Activated CD4-positive, alpha-beta T cell treated with anti-CD3 and anti-CD28 coated beads, Interleukin-10, Interleukin-2, amounts not matched to agents 100 ng/mL and 50 ng/mL, durations not matched to agents 16 hours and 8 hours (primary cell): ENCODE measurements around the gene MAST4.

Source experiments
- DNase-seq: peaks from one replicate; pipeline ENCODE4 v3.0.0-alpha.2; 2020

MAST4 gene

DNA sequence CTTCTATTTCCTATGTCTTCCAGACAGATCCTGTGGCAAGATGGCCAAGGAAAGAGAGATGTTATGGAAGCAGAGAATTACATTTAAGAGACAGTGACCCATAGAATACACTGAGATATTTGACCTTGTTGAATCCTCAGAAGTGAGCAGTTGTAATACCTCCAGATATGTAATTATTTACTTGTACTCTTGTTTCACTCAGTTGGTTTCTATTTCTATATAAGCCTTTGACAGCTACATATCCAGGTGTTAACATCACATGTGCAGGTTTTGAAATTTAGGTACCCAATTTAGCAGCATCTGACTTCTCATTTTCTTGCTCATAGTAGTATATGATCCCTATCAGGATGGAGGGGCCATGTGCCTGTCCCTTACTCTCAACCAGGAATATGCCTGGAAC, 330.9 kb downstream of the MAST4 start:
- no peak for DNase-seq

DNA sequence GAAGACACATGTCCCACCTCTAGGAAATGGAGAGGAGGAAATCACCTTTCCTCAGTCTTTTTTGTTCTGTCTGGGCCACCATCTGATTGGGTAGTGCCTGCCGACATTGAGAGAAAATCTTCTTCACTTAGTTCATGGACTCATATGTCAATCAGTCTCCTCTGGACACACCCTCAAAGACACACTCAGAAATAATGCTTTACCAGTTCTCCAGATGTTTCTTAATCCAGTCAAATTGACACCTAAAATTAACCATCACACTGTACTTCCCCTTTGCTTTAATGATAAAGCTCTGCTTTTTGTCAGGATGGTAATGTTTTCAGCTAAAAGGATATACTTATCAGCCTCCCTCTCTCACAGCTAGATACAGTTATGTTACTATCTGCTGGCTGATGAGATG, 333.1 kb downstream of the MAST4 start:
- DNase-seq, result no peak

DNA sequence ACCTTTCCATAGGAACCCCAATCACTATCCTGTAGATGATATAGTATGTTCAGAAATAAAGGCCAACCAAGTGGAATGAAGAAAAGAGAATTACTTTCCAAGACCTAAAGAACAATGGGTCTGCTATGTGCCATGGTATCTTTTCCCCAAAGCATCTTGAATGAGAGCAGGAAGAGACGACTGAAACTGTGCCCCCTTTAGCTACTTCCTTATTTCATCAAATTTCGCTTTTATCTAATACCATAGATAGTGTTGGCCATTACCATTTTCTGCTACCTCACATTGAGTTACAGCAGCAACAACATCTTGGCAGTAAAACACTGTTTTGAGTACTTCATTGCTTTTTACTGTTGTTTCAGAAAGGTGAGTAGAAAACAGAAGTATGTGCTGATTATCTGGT, 333.8 kb downstream of the MAST4 start:
- no peak for DNase-seq

DNA sequence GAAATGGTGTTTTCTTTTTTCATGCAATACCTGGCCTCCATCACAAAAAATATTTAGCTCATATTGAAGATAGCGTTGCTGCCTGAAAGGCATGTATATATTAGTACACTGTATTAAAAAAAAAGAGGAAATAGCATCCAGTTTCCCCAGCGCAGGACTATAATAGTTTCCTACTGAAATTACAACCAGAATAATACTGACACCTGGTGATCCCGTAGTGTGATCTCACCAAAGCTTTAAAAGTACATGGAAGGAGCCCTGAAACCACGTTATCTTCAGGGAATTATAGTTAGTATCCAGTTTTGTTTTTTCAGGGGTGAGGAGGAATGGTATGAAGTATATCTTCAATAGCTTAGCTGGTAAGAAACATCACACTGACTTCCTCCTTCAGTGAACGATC, 335.5 kb downstream of the MAST4 start:
- no peak for DNase-seq

DNA sequence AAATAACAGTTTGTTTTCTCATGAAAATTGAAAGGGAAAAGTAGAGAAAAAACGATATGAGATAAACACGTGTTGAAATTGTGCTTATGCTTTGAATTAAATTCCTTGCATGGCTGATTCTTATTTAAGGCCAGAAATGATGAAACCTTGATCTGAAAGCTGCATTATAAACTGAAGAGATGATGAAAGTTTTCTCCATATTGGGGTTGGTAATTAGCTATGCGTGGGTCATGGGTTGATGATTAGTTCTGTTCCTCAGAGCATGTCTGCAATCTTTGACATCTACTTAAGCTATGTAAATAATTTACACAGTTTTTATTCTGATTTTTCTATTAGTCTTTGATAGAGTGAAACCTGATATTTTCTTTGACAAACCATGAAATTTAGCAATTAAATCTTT, 336.3 kb downstream of the MAST4 start:
- DNase-seq, result no peak

DNA sequence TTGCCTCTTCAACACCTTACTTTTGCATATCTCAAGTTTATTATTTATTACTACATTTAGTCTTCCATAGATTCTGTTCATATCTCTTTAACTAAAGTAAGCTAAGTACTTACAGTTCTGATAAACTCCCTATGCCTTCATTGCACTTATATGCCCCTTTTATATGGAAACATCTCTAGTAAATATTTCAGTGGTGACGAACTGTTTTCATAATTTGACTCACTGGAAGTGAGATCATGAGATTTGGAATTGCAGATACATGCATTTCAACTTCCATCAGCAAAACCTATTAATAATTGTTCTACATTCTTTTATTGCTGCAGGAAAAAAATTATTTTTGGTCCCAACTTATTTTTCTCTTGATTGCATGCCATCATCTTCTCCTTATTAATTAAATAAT, 336.9 kb downstream of the MAST4 start:
- DNase-seq, result no peak

DNA sequence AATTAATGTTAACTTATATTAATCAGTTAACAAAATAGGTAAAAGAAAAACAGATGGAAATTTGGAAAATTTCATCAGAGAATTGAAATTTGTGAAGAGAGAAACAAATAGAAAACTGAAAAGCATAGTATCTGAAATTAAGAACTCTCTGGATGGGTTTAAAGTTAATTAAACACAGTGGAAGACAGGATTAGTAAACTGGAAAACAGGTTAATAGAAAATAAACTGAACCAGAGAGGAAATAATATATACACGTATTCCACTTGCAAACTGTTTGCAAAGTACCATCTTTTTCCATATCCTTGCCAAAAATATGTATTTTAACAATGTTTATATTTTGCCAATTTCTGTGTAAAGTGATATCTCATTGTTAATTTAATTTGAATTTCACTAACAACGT, 342.9 kb downstream of the MAST4 start:
- no peak for DNase-seq

DNA sequence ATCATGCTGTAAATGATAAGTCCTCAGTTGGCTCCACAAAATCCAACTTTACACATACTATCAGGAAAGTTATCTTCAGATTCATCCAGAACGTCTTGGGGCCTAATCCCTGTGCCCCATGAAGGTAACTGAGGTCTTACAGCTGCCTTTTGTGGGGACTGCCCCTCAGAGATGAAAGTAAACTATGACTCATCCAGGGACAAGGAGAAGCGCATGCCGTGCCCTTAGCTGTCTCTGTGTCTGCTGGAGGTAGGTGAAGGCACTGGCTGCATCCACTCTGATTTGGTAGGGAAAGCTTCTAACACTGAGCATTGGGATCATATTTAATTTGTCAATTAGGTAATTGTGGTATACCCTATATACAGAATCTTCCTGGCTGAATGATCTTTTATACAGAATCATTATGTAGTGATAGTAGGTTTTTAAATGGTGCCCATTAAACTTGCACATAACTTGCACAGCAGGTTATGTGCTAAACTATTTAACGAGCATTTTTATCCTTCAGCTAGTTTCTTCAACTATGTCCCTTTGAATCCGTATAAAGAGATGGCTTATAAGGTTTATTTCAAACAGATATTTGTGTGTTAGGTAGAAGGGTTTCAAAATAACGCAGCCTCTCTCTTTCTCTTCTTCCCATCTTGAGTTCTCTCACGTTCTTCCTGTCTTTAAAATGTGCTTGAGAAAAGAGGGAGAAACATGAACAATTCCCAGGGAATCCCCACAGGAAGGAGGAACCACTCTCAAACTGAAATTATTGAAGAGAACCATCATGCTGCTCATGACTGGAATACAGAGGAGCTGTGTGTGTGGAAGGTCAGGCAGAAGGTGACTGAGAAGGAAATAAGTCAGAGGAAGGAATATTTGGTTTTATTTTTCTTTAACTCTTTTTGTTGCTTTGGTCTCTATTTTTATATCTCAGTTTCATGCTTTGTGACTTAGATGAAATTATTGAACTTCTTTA, 349.5 kb downstream of the MAST4 start:
- DNase-seq, result peak; percentile 55

DNA sequence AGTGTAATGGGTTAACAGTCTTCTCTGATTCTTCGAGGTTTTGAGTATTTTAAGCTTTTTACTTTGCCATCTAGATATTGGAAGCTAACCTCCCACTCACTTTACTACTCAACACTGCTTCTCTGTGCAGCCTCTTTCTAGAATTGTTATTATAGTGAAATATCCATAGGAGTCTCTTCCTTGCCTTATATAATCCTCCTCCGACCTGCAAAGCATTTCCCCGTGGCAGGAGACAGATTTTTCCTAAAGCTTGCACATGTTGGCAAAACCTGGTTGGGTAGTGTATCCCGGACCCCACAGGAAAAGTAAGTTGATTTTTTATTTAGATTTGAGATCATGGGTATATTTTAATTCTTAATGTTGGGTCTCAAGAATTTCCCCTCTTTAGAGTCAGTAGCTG, 351.3 kb downstream of the MAST4 start:
- DNase-seq, result no peak

DNA sequence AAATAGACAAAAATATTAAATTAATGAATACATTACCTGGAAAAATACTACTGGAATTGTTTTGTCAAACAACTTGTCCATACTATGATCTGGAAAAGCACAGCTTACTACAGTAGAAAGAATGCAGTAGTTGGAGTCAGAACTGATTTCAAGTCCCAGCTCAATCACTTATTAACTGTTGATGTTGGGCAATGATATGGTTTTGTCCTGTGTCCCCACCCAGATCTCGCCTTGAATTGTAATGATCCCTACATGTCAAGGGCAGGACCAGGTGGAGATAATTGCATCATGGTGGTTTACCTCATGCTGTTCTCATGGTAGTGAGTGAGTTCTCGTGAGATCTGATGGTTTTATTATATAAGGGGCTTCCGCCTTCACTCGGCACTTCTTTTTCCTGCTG, 352.9 kb downstream of the MAST4 start:
- DNase-seq, result no peak

DNA sequence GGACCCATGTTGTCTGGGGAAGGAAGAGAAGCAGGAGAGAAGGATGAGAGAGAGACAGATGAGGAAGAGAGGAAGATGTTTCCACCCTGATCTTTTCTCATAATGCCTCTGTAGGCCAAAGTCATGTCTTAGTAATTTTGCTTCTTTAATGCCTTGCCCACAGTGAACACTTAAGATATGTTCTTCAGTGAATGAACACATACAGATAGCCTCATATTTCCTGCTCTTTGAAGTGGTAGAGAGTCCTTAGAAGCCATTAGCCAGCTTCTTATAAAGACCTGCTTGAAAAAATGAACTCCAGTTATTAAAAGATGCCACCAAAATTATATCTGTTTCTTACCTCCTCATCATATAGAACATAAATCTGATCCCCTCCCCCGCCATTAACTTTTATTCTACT, 356.0 kb downstream of the MAST4 start:
- DNase-seq, result no peak

DNA sequence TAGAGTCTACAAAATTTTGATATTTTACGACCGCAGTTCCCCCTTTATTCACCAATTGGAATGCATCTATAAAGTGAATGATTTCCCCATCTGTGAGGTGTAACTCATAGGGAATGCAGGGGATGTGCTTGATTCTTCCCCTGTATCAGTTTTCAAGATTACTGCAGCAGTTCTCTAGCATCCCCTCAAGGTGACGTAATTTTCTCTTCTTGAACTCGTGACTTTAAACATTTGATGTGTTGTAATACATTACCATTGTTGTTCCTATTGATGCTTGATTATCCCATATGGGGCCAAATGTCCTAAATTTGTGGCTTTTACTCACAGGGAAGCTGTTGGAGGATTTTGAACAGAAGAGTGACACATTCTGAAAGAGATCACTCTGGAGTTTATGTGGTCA, 360.2 kb downstream of the MAST4 start:
- no peak for DNase-seq

DNA sequence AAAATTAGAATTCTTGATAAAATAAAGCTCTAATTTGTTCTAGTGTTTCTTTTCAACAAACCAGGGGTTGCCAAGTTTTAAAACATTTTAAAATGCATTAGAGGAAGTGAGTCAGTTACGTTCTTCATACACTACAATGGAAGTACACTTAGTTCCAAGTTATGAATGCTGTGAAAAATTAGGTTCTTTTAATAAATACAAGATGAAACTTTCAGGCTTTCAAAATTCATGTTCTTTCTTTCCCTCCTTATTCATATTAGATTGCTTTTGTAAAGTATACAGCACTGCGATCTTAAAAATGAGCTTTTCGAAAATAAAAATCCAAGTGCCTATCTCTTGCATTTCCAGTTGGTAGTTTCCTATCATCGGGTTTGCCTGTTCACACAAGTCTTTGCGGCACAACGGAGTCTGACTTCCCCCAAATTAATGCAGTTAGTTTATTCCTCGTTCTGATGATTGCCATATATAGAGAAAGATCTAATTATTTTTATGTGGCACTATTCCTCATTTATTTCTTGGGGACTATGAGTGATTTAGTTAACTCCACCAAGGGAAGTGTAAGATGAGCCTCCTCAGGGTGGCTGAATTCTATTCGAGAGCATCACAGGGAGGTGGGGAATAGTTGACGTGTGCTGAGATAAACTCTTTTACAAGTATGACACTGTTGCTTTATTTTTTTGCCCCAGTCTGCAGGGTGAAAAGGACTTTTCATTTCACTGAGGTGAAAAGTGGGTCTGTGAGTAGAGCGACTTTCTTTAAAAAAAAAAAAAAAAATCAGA, 362.2 kb downstream of the MAST4 start:
- DNase-seq, result no peak

DNA sequence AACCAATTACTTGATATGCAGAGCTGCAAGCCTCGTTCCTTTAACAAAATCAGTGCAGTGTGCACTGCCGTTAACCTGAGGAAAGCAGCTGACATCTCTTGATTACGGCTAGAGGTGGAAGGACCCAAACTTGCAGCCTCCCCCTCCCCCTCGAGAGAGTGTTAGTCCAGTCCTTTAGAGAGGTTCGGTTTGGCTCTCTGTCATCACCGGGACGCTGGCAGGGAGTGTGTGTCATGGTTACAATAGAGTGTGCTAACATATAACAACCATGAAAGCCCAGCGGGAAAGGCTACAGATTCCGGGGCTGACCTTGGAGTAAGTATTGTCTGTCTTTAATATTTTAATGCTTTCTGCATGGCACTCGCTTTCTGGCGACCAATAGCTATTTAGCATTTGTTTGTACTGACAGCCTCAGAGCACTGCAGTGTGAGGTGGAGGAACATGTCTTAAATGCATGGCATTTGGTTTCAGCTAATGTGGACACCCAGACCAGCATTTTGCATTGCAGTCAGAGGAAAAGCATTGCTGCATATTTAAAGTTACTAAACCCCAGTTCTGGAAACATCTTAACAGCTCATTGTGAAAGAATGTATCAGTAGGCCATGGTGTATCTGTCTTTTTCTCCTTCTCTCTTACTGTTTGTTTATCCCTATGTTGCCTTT, 362.9 kb downstream of the MAST4 start:
- DNase-seq, result no peak

DNA sequence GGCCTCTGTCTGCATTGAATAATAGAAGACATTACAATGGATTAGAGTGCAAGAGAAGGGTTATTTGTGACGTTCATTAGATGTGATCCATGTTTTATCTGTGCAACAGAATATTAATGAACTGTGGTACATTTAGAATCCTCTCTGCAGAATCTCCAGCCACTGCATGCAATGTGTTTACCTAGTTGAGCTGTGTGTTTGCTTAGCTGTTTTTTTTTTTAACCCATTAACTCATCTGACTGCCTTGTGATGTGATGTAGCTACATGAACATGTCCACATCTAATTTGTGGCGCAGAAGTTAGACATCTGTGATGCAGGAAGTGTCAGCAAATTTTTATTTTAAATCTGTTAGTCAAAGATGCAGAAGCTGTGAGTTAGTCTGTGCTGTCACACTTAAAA, 363.5 kb downstream of the MAST4 start:
- DNase-seq, result no peak

DNA sequence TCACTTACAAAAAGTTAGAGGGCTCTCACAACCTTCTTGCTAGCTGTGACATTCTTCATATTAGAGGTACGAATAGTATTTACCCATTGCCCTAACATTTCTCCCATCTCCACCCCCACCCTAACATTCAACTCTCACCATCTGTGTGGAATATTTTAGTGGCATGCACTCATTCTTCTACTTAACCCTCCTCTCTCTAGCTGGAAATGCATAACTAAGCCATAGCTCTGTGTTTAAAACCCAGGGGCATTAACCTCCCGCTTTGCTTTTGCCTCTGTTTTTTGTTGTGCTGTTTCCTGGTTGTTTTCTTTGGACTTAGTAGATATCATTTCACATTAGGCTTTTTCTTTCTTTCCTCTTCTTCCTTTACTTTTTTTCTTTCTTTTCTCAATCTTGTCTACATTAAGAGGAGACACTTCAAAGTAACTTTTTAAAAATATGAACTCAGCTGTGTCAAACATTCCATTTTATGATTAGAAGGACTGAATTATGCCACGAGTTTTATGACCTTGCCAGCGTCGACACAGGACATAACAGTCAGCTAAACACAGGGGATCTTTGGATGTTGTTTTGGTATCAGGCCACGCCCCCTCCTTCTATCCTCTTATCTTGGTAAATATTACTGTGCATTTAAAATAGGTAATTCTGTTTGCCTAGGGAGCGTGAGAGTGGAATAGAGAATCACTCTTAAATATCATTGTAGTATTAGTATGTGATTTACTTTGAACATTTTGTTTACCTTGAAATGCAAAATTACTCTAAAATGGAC, 364.4 kb downstream of the MAST4 start:
- no peak for DNase-seq

DNA sequence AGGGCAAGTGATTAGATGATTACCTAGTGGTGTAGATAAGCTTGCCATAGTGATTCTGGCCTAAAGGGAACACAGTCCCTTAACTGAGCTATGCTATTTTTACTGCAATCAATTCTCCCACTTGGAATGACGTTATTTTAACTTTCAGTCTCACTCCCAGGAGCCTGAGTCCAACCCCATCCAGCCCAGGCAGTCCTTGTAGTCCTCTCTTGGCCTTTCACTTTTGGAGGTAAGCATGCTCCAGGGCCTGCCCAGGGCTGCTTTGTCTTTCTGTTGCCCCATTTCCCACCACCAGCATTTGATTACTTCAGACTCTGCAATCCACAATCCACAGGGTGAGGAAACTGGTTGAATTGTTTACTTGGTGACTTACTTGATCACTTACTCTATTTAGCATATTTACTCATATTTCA, 367.4 kb downstream of the MAST4 start:
- DNase-seq, result no peak

DNA sequence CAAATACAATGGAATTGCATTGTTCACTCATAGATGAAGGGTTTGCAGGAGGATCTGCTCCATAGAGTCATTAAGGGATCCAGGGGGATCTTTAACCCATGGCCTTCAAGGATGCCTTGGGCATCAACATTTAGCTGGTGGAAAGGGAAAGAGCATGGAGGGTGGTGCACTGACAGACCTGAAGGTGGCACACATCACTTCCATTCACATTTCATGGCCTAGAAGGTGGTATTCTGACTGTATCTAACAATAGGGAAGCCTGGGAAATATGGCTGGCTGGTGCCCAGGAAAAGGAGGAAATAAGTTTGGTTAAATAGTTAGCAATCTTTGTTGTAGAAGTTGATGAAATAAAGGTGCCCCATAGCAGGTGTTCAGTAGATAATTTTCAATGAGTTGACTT, 370.2 kb downstream of the MAST4 start:
- DNase-seq, result no peak

DNA sequence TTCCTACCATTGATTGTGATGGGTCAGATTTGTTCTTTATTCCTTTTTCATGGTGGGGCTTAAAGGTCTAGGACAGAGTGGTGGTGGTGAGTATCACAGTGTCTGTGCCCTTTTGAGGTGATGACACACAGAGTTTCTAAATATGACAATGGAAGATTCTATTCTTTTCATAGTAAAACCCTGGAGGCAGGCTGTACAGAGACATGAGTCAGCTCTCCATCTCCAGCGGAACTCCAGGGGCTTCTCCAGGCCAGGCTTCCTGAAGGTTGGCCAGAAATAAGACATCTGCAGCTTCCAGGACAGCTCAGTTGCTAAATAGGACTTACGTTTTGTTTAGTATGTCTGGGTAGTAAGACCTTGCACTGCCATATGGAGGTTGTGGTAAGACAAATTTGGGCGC, 370.9 kb downstream of the MAST4 start:
- DNase-seq, result no peak

DNA sequence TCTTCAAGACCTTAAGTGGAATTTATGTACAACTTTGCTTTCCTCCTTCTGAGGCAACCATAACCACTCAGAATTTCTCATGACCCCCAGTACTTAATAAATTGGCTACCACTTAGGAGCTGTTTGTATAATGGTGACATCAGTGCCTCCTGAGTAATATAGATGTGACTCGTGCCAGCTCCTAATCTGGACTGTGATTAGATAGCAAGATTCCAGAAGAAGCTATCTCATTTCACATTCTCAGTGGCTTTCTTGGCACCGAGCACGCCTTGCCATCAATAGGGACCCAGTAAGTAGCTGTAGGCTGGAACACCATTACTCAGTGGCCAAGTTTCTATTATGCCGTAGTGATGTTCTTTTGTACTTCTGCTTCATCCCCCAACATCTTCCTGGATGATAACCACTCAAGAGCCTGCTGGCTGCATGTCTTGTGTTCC, 371.7 kb downstream of the MAST4 start:
- DNase-seq, result no peak

DNA sequence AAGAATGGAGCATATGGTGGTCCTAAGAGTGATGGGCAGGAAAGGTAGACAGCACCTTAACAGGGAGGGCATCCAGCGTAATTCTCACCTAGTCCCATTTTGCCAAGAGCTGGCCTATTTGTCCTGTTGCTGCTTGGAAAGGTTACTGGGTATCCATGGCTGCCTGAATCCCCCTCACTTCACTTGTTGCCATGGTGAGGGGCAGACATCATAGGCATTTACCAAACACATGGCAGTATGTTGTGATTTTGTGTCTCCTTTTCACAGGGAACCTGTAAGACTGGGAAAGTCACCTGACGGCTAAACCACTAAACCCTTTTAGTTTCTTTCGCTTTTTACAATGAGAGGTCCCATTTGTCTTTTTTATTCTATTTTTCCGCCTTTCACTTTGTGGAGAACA, 373.3 kb downstream of the MAST4 start:
- no peak for DNase-seq

DNA sequence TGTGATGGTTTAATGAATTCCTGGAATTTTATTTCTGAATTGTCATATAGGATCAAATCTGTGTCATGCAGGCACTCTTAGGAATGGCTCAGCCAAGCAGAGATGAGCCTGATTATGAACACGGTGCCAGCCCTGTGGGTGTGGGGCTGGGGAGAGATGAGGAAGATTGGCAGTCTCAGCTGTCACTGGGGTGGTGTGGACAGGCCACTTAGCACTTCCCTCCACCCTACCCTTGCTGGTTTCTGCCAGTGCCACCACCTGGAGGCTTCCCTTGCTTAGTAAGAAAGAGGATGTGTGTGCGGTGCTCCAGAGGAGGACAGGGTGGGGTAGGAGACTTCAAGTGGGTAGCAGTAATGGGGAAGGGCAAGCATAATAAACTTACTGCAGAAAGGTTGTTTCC, 373.8 kb downstream of the MAST4 start:
- no peak for DNase-seq

DNA sequence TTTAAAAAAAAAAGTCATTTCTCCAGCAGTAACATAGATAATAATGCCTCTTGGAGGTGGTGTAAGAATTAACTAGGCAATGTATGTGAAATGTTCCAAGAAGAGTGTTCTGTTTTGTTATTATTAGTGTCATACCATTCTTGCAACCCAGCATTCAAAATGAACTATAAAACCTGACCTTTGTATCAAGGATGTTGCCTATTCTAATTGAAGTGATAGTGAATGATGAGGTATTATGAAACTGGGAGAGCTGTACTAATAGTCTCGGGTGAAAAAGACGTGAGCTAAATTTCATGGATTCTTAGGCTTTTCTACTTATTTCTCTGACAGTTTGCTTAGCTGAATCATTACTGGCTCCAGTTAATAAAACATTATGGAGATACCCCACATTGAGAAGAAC, 375.8 kb downstream of the MAST4 start:
- no peak for DNase-seq
